Smooth muscle cell (in vitro differentiated cells): Measurements from ENCODE around the gene UBE2J2. TPM values are rescaled to one million over a fixed set of nuclear protein-coding genes. Genes with fewer than 3 reads are reported as not detected.
A peak's percentile ranks its signal among the peaks of the same experiment; 100 is the strongest.

Experiments used
- DNase-seq: peaks from one replicate; lab custom pipeline; 2025; ENCODE audit not compliant: unreplicated experiment; lab: John Stamatoyannopoulos, UW
- H2AFZ ChIP-seq: fragments of 200-600 bp; sonication (generic); 2 replicates; pipeline ENCODE4 v1.6.0; 2016; ENCODE audit warnings: antibody characterized with exemption, low read depth, mild to moderate bottlenecking
- H3F3A ChIP-seq: fragments of 200-600 bp; sonication (generic); 2 replicates; pipeline ENCODE4 v1.6.0; 2017; ENCODE audit warnings: antibody characterized with exemption, low read depth
- H3K27ac ChIP-seq: fragments of 200-600 bp; sonication (generic); 2 replicates; pipeline ENCODE4 v1.5.1; 2016; ENCODE audit warnings: low read depth, mild to moderate bottlenecking
- H3K27me3 ChIP-seq: fragments of 200-600 bp; sonication (generic); 2 replicates; pipeline ENCODE4 v1.6.1; 2016; ENCODE audit warnings: low read depth, mild to moderate bottlenecking
- H3K36me3 ChIP-seq: fragments of 200-600 bp; sonication (generic); 2 replicates; pipeline ENCODE4 v1.5.1; 2016; ENCODE audit warnings: low read depth
- H3K4me1 ChIP-seq: fragments of 200-600 bp; sonication (generic); 2 replicates; pipeline ENCODE4 v1.5.1; 2016; ENCODE audit warnings: low read depth
- H3K4me2 ChIP-seq: fragments of 200-600 bp; sonication (generic); 2 replicates; pipeline ENCODE4 v1.6.0; 2016; ENCODE audit warnings: mild to moderate bottlenecking
- H3K4me3 ChIP-seq: fragments of 200-600 bp; sonication (generic); 2 replicates; pipeline ENCODE4 v1.5.1; 2016; ENCODE audit warnings: mild to moderate bottlenecking
- H3K79me2 ChIP-seq: fragments of 200-600 bp; sonication (generic); 2 replicates; pipeline ENCODE4 v1.6.0; 2016; ENCODE audit warnings: low read depth, mild to moderate bottlenecking
- H3K9ac ChIP-seq: fragments of 200-600 bp; sonication (generic); 2 replicates; pipeline ENCODE4 v1.6.0; 2016; ENCODE audit warnings: low read depth
- H3K9me3 ChIP-seq: fragments of 200-600 bp; sonication (generic); replicated peaks from 2 replicates; pipeline ENCODE4 v1.5.1; 2016; ENCODE audit warnings: low read depth
- H4K20me1 ChIP-seq: fragments of 200-600 bp; sonication (generic); 2 replicates; pipeline ENCODE4 v1.6.0; 2016; ENCODE audit warnings: low read depth
- WGBS: methylation state at CpG from one replicate; pipeline ENCODE4 v1.1.7; 2016; ENCODE audit warnings: low lambda C conversion rate; 5-methylcytosine and 5-hydroxymethylcytosine counted together
- polyA plus RNA-seq: library from polyadenylated mRNA; unstranded; fragments of >200 nt; fragmentation: Nextera tagmentation; extraction: Ambion mirVana; gene quantifications from 2 replicates; pipeline ENCODE4 v1.2.1, GENCODE V29; 2016
- total RNA-seq: library from RNA; depleted of rRNA; stranded (reverse); fragments of >200 nt; gene quantifications from 2 replicates; pipeline ENCODE4 v1.2.3, GENCODE V29; 2014
- TF ChIP-seq, protein P1 (sequence below): fragments of 200-600 bp; sonication (generic); IDR thresholded peaks from 2 replicates; pipeline ENCODE4 v1.5.1; 2017; ENCODE audit warnings: borderline replicate concordance, mild to moderate bottlenecking, antibody characterized with exemption; ENCODE audit not compliant: insufficient read depth, poor library complexity, severe bottlenecking

The UBE2J2 gene
- total and polyA plus RNA-seq, 2 experiments from 2014 or later, result 30.2 to 72.9 TPM

DNA sequence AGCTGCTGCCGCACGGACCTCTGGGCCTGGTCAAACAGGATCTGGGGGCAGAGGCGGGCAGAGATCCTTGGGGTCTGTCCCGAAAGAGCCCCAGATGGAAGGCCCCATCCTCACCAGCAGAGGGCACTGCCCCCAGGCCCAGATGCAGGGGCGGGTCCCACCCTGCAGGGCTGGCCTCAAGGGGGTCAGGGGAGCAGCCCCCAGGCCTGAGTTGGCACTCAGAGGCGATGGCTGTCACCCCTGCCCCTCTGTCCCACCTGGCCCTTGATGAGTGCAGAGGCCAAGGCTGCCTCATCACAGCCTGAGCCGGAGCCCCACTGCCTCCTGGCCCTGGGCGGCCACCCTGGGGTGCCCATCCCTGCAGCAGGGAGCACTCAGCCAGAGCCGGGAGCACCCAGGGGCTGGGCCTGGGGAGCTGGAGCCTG lies 28.4 kb upstream of the UBE2J2 start:
- H2AFZ ChIP-seq, result no peak overlapping the region
- no peak overlapping the region for H3K27ac ChIP-seq
- H3K4me3 ChIP-seq, result no peak overlapping the region
- DNase-seq, result no peak
- H3K79me2 ChIP-seq, result peaks cover 28% of the 10 kb centered on the region
- no peaks in the 10 kb centered on the region for H3F3A ChIP-seq
- no peak overlapping the region for H3K9ac ChIP-seq
- peaks cover 84% of the 10 kb centered on the region for H4K20me1 ChIP-seq
- WGBS, result 88% methylated on average over 9 of the region's 9 CpGs
- peaks cover 26% of the 10 kb centered on the region for H3K4me1 ChIP-seq
- H3K36me3 ChIP-seq, result no peaks in the 10 kb centered on the region
- H3K27me3 ChIP-seq, result no peaks in the 10 kb centered on the region
- no peaks in the 10 kb centered on the region for H3K9me3 ChIP-seq
- TF ChIP-seq, protein P1, sequence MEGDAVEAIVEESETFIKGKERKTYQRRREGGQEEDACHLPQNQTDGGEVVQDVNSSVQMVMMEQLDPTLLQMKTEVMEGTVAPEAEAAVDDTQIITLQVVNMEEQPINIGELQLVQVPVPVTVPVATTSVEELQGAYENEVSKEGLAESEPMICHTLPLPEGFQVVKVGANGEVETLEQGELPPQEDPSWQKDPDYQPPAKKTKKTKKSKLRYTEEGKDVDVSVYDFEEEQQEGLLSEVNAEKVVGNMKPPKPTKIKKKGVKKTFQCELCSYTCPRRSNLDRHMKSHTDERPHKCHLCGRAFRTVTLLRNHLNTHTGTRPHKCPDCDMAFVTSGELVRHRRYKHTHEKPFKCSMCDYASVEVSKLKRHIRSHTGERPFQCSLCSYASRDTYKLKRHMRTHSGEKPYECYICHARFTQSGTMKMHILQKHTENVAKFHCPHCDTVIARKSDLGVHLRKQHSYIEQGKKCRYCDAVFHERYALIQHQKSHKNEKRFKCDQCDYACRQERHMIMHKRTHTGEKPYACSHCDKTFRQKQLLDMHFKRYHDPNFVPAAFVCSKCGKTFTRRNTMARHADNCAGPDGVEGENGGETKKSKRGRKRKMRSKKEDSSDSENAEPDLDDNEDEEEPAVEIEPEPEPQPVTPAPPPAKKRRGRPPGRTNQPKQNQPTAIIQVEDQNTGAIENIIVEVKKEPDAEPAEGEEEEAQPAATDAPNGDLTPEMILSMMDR, result peak; percentile 39
- no peak overlapping the region for H3K4me2 ChIP-seq

DNA sequence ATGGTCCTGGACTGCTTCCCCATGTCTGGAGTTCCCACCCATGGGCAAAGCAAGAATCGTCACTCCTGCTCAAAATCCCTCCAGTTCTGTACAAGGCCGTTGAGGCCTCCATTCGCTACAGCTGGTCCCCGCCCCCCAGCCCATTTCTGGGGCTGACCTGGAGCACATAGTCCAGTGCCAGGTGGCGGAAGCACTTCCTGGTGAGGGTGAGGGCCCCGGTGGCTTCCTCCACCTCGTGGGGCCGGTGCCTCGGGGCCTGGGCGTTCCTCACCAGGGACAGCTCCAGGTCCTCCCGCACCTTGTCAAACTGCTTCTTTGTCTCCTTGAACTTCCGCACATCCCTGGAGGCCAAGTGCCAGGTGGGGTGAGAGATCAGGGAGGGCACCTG lies 26.7 kb upstream of the UBE2J2 start:
- peaks cover 69% of the 10 kb centered on the region for H4K20me1 ChIP-seq
- peaks cover 10% of the 10 kb centered on the region for H3K4me1 ChIP-seq
- H3K36me3 ChIP-seq, result no peaks in the 10 kb centered on the region
- no peak overlapping the region for H3K9ac ChIP-seq
- no peaks in the 10 kb centered on the region for H3F3A ChIP-seq
- no peak overlapping the region for H3K4me2 ChIP-seq
- DNase-seq, result no peak
- no peaks in the 10 kb centered on the region for H3K27me3 ChIP-seq
- 88% methylated on average over 12 of the region's 12 CpGs for WGBS
- no peak overlapping the region for H3K4me3 ChIP-seq
- no peaks in the 10 kb centered on the region for H3K9me3 ChIP-seq
- TF ChIP-seq, protein P1, result no peak
- no peak overlapping the region for H3K27ac ChIP-seq
- H3K79me2 ChIP-seq, result peaks cover 11% of the 10 kb centered on the region
- H2AFZ ChIP-seq, result no peak overlapping the region

DNA sequence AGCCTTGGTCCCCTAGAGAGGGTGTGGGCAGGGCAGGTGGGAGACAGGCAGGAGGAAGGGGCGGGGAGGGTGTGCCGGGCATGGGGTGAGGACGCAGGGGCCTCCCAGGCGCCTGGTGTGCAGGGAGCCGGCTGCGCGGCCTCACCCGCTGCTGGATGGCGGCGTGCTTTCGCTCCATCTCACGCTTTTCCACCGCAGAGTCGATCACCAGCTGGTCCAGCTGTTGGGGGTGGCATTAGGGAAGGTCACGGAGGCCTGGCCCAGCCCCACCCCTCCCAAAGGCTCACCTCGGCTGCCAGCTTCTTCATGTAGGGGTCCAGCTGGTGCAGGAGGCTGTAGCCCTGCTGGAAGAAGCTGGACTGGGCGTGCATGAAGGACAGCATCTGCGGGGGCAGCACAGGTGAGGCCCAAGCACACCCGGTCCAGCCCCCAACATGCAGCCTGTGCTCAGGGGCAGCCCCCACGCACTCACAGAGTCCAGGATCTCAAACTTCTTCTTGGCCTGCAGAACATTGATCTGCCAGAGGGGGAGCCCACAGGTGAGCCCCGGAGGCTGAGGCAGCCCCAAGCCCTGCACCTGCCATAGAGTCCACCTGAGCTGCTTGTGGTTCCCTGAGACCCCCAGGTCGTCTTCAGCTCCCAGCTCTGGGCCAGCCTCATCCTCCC lies 26.2 kb upstream of the UBE2J2 start:
- 90% methylated on average over 20 of the region's 22 CpGs for WGBS
- TF ChIP-seq, protein P1, result peak; percentile 10
- H3K79me2 ChIP-seq, result peaks cover 9% of the 10 kb centered on the region
- no peak overlapping the region for H3K4me2 ChIP-seq
- peaks cover 65% of the 10 kb centered on the region for H4K20me1 ChIP-seq
- no peaks in the 10 kb centered on the region for H3K9me3 ChIP-seq
- peaks cover 5% of the 10 kb centered on the region for H3K4me1 ChIP-seq
- no peak overlapping the region for H2AFZ ChIP-seq
- no peaks in the 10 kb centered on the region for H3K36me3 ChIP-seq
- no peak overlapping the region for H3K9ac ChIP-seq
- H3K27me3 ChIP-seq, result no peaks in the 10 kb centered on the region
- H3K4me3 ChIP-seq, result no peak overlapping the region
- no peaks in the 10 kb centered on the region for H3F3A ChIP-seq
- no peak overlapping the region for H3K27ac ChIP-seq
- no peak for DNase-seq
